Measurements from ENCODE around the gene CRIM1. TPM values are rescaled to one million over a fixed set of nuclear protein-coding genes. Genes with fewer than 3 reads are reported as not detected.

Gene CRIM1
- total RNA-seq, 1 experiment from 2014 or later = 24.1 TPM

DNA sequence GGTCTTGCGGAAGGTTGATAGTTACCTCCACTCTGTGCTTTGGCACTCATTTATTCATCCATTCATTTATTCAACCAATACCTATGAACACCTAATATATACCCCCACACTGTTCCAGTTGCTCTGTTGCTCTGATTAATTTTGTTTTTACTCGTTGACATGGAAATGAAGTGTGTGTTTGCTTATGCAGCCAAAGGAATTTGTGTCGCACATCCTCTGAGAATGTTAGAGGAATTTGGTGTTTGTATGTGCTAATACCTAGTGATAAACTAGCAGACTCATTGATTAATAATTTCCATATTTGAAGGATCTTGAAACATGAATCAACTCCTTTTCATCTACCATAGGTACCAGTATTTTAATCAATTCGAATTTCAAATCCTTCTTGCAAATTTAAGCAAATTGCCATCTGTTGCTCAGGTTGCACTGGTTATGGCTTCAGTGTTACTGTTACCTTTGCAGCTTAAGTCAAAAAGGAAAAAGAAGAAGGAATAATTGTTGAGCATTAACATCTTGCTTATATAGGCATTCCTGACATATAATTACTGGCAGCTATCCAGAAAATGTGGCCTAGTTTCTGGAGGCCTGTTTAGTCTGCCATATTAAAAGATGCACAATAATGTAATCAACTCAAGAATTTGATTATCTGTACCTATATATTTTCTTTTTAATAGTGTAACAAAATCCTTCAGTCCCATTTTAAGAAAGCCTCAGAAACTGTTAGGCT, 25.7 kb upstream of the CRIM1 start (continued):
- TF ChIP-seq, protein P1, sequence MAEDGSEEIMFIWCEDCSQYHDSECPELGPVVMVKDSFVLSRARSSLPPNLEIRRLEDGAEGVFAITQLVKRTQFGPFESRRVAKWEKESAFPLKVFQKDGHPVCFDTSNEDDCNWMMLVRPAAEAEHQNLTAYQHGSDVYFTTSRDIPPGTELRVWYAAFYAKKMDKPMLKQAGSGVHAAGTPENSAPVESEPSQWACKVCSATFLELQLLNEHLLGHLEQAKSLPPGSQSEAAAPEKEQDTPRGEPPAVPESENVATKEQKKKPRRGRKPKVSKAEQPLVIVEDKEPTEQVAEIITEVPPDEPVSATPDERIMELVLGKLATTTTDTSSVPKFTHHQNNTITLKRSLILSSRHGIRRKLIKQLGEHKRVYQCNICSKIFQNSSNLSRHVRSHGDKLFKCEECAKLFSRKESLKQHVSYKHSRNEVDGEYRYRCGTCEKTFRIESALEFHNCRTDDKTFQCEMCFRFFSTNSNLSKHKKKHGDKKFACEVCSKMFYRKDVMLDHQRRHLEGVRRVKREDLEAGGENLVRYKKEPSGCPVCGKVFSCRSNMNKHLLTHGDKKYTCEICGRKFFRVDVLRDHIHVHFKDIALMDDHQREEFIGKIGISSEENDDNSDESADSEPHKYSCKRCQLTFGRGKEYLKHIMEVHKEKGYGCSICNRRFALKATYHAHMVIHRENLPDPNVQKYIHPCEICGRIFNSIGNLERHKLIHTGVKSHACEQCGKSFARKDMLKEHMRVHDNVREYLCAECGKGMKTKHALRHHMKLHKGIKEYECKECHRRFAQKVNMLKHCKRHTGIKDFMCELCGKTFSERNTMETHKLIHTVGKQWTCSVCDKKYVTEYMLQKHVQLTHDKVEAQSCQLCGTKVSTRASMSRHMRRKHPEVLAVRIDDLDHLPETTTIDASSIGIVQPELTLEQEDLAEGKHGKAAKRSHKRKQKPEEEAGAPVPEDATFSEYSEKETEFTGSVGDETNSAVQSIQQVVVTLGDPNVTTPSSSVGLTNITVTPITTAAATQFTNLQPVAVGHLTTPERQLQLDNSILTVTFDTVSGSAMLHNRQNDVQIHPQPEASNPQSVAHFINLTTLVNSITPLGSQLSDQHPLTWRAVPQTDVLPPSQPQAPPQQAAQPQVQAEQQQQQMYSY (CRISPR knock-in tag; IDR thresholded peaks at IDR 0.05) = no peak
- no peak for TF ChIP-seq PREB (CRISPR knock-in tag; IDR thresholded peaks at IDR 0.05; ENCODE audit: borderline replicate concordance)

GRCh38 chr2:36330473-36331395, 24.8 kb upstream of the CRIM1 start:
- no peak for TF ChIP-seq NR2C2 (CRISPR knock-in tag; IDR thresholded peaks at IDR 0.05)
- no peak for TF ChIP-seq ZNF263 (CRISPR knock-in tag; IDR thresholded peaks at IDR 0.05; ENCODE audit: low read depth)
- TF ChIP-seq, protein P2, sequence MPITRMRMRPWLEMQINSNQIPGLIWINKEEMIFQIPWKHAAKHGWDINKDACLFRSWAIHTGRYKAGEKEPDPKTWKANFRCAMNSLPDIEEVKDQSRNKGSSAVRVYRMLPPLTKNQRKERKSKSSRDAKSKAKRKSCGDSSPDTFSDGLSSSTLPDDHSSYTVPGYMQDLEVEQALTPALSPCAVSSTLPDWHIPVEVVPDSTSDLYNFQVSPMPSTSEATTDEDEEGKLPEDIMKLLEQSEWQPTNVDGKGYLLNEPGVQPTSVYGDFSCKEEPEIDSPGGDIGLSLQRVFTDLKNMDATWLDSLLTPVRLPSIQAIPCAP (CRISPR knock-in tag; IDR thresholded peaks at IDR 0.05) = no peak
- no peak for TF ChIP-seq FOXJ3 (CRISPR knock-in tag; IDR thresholded peaks at IDR 0.05; ENCODE audit: borderline replicate concordance)
- no peak for TF ChIP-seq HMGA2 (CRISPR knock-in tag; IDR thresholded peaks at IDR 0.05)
- TF ChIP-seq, protein P3, sequence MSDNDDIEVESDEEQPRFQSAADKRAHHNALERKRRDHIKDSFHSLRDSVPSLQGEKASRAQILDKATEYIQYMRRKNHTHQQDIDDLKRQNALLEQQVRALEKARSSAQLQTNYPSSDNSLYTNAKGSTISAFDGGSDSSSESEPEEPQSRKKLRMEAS (CRISPR knock-in tag; IDR thresholded peaks at IDR 0.05) = no peak
- no peak for TF ChIP-seq GABPB1 (CRISPR knock-in tag; IDR thresholded peaks at IDR 0.05)
- TF ChIP-seq ERG (CRISPR knock-in tag; IDR thresholded peaks at IDR 0.05) = no peak
- no peak for TF ChIP-seq CTCF (IDR thresholded peaks at IDR 0.05)
- TF ChIP-seq ZBTB43 (CRISPR knock-in tag; IDR thresholded peaks at IDR 0.05) = no peak
- TF ChIP-seq GRHL2 (CRISPR knock-in tag; IDR thresholded peaks at IDR 0.05; ENCODE audit: insufficient replicate concordance, severe bottlenecking) = no peak
- ChIA-PET CTCF (interaction anchor here (1.0 kb wide), 2 partner anchors 9 to 22 kb away, joined by 3 to 5 read pairs; no protein-coding TSS in a partner anchor), POLR2A (no interaction called here)
- H3K36me3 Mint-ChIP-seq = no peaks in the 10 kb centered on the region
- H3K4me1 Mint-ChIP-seq = peaks cover 21% of the 10 kb centered on the region
- no peak overlapping the region for H3K4me3 Mint-ChIP-seq
- H3K9me3 Mint-ChIP-seq = no peaks in the 10 kb centered on the region
- no peak for DNase-seq (ENCODE audit: low spot score)
- H3K27ac Mint-ChIP-seq = 0 out of 2 replicates have a peak overlapping the region, but pooled peaks have one; percentile 46
- ATAC-seq = peak; percentile 33
- H3K27me3 Mint-ChIP-seq (ENCODE audit: low read depth) = no peaks in the 10 kb centered on the region
